ENCODE results near the gene XXYLT1.
"Not testable (repeated sequence)": the region's sequence is repeated elsewhere in the genome, so short reads cannot be mapped to it uniquely, and the experiment has no call there.

Gene XXYLT1

DNA sequence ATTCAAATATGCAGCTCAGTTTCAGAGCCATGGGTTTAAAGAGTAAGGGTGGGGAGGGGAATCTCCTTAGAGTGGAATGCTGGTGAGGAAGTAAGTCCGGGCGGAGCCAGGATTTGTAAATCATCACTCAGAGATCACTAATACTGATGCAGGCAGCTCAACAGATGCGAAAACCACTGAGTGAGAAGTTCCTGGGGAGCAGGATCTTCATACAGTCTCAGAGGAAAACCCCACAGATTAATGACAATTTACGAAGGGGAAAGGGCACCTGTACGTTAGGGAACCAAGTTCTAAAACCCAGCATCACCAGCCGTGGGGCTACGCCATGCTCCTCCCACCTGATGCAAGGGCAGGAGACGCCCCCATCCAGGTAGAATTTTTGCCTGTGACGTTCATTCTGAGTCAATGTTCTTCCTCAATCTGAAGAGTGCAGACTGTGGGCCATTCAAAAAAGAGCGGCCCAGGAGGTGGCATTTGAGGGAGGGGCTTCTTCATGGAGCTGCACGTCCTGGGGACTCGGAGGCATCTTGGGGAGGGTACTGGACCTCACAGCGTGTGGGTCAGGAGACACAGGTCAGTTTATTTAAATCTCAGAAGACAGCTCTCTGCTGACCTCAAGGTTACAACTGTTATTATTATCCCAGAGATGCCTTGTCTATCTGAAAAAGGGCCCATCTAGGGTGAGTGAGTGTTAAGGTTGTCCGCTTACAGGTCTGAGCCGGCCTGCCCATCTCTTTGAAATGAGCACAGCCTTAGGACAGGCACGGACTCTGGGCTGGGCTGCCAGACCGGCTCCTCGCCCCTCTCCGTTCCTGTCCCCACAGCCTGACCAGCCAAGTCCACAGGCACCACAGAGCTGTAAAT lies 228.0 kb downstream of the XXYLT1 start:
- no peak for DNase-seq (ENCODE audit: low read depth in 3 of 3)

DNA sequence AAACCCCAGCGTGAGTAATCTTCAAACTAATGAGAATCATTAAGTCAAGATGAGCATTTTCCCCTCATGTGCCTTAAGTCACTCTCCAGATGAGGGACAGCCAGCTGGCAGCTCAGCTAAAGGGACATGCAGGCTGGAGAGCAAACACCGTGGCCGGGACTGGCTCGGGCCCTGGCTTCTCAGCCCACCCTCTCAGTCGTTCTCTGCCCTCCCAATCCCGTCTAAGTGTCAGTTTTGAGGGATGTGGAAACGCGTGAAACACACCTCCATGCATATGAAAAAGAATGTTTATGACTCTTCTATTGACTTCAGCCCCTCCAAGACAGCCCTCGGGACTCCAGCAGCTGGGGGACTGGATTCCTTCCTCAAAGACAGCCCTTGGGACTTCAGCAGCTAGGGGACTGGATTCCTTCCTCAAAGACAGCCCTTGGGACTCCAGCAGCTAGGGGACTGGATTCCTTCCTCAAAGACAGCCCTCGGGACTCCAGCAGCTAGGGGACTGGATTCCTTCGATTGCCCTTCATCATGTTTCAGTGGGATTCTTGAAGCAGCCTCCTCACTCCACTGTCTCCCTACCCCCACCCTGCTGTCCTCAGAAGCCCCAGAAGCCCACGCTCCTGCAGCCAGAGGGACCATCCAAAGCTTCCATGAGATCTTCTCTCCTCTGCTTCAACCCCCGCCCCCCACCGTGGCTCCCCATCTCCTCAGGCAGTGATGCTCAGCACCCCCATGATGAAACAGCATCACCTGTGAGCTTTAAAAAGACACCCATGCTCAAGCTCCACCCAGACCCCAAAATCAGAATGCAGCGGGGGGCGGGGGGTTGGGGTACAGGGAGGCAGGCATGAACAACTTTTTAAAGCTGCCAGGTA lies 228.9 kb downstream of the XXYLT1 start:
- no peak for DNase-seq (ENCODE audit: low read depth in 3 of 3)

- no peak for DNase-seq (ENCODE audit: low read depth in 3 of 3)
Observed at GRCh38 chr3:195040773-195041520, 230.0 kb downstream of the XXYLT1 start.

DNA sequence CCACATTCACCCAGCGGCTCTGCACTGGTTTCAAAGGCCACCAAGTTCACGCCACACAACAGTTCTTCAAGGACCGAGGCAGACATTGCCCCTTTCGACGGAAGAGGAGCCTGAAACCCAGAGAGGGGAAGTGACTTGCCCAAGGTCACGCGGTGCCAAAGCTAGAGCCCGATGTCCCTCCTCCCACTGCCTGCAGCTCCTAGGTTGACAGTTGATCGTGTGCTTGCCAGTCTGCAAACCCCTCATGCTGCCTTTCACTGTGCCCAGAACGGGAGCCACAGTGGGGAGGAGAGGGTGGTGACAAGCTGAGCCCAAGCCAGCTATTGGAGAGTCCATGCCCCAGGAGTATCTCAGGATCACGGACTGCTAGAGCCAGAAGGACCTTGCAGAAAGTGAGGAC lies 230.9 kb downstream of the XXYLT1 start:
- no peak for DNase-seq (ENCODE audit: low read depth in 3 of 3)

DNA sequence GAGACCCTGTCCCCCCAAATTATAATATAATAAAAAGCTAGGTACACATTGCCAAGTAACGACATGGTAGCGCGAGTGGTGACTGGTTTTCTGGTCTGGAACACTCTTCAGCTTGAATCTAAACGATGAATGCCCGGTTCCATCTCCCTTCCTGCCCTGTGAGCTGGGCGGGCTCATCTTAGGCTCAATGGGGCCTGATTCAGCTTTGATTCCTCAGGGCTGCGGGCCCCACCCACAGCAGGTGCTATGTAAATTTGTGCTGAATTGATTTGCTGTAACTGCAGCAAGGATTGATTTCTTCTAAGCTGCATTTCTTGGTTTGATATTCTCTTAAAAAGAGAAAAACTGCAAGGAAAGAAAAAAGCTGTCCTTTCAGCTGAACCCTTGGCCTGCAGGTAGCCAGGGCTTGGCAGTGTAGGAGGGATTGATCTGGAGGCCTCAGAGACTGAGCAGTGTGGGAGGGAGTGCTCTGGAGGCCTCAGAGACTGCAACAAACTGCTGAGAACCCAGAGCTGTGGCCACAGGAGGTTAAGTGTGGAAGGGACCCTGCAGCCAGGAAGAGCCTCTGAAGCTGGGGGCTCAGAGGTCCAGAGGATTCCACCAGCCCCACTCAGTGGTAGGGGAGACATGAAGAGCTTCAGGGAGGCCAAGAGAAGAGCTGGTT lies 231.6 kb downstream of the XXYLT1 start:
- DNase-seq (ENCODE audit: low read depth in 3 of 3): no peak

- DNase-seq (ENCODE audit: low read depth in 3 of 3): no peak
Observed at GRCh38 chr3:195038161-195038560, 232.8 kb downstream of the XXYLT1 start.

DNA sequence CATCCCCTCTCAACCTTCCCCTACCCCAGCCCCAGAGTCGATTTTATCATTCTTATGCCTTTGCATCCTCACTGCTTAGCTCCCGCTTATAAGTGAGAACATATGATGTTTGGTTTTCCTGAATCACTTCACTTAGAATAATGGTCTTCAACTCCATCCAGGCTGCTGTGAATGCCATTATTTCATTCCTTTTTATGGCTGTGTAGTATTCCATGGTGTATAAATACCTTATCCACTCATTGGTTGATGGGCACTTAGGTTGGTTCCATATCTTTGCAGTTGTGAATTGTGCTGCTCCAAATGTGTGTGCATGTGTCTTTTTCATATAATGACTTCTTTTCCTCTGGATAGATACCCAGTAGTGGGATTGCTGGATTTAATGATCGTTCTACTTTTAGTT lies 233.4 kb downstream of the XXYLT1 start:
- DNase-seq (ENCODE audit: low read depth in 3 of 3): not testable (repeated sequence)

GRCh38 chr3:195036974-195037373 lies 234.0 kb downstream of the XXYLT1 start:
- no peak for DNase-seq (ENCODE audit: low read depth in 3 of 3)

- DNase-seq (ENCODE audit: low read depth in 3 of 3): no peak
Observed at GRCh38 chr3:195036574-195036973, 234.4 kb downstream of the XXYLT1 start.

GRCh38 chr3:195036203-195036505 lies 234.8 kb downstream of the XXYLT1 start:
- DNase-seq (ENCODE audit: low read depth in 3 of 3): no peak

DNA sequence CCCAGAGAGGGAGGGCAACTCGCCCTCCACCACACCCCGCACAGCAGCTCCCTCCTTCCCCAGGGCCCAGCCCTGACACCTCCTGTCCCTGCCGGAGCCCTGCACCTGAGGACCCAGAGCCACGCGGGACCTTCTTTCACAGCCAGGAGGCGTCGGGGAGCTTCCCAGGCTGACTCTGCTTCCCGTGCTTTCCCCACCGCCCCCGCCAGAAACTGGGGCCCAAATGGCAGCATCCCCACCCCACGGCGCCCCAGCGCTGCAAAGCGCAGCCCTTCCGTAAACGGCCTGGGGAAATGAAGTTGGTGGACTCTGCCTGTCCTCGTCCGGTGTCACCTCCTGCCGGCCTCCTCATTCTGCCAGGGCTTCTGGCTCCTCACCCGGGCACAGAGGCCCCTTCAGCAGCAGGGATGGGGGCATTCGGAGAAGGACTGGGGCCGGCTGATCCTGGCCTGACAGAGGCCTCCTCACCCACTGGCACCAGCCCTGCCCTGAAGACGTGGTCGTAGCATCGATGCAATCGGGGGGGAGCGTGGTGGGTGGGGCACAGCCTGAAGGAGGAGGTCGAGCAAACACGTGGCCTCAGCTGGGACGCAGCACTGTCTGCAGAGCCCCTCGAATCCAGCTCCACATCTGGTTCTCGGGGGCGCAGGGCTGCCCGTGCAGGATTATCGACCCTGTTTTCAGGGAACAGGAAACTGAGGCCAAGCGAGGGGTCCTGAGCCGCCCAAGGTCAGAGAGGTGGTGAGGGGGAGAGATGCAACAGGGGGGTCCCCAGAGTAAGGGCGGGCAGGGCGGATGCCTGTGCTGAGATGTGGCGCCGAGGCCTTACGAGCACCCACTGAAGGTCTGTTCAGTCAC lies 235.4 kb downstream of the XXYLT1 start:
- DNase-seq (ENCODE audit: low read depth in 3 of 3): no peak

GRCh38 chr3:195034541-195034940 lies 236.4 kb downstream of the XXYLT1 start:
- no peak for DNase-seq (ENCODE audit: low read depth in 3 of 3)

GRCh38 chr3:195034101-195034500 lies 236.9 kb downstream of the XXYLT1 start:
- no peak for DNase-seq (ENCODE audit: low read depth in 3 of 3)

- no peak for DNase-seq (ENCODE audit: low read depth in 3 of 3)
Observed at GRCh38 chr3:195033531-195034091, 237.3 kb downstream of the XXYLT1 start.

GRCh38 chr3:195032955-195033354 lies 238.0 kb downstream of the XXYLT1 start:
- DNase-seq (ENCODE audit: low read depth in 3 of 3): no peak

DNA sequence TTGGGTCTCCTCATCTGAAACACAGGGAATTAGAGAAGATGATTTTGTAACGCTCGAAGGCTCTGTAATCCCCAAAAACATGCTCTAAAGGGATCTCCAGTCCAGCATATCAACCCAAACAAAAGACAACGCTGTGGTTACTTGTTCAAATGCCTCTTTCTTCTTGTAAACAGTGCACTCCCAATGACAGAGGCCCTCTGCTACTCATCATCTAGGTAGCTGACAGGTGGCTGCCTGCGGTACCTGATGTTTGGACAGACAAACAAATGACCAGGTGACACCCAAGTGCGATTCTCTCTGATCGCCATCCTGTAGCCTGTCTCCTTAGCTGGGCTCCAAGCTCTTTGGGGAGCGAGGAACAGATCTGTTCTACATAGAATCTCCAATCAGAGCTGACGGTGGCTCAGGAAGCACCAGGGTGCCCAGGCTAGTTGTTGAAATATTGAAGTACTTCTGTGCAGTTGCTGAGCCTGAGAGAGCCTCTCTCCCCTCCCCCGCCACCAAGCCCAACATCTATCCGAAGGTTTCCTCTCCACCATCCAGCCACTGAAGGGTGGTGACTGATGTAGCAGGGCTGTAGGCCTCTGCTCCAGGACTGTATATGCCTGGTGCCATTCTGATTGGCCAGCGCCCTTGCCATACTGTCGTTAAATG lies 238.7 kb downstream of the XXYLT1 start:
- DNase-seq (ENCODE audit: low read depth in 3 of 3): no peak

GRCh38 chr3:195031574-195032003 lies 239.4 kb downstream of the XXYLT1 start:
- no peak for DNase-seq (ENCODE audit: low read depth in 3 of 3)

DNA sequence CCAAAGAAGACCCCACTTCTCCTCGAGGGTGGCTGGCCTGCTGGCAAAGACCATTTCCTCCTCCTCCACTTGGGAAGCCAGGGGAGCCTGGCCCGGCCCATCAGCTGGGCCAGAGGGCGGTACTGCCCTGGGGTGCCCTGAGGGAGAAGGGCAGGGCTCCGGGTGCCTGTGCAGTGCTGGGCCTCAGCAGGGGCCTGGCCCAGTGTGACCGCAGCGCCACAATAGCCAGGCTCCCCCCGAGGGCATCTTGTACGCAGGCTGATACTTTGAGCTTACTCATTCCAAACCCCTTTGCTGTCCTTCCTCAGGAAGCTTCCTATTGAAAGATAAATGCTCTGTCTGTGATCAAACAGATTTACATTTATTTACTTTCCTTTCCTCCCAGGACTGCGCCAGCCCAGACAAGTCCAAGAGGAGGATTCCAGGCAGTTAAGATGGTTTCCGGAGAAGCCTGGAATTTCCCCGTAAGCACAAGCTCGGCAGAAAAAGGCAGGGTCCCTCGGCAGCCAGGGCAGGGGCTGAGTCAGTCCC lies 240.1 kb downstream of the XXYLT1 start:
- DNase-seq (ENCODE audit: low read depth in 3 of 3): no peak

DNA sequence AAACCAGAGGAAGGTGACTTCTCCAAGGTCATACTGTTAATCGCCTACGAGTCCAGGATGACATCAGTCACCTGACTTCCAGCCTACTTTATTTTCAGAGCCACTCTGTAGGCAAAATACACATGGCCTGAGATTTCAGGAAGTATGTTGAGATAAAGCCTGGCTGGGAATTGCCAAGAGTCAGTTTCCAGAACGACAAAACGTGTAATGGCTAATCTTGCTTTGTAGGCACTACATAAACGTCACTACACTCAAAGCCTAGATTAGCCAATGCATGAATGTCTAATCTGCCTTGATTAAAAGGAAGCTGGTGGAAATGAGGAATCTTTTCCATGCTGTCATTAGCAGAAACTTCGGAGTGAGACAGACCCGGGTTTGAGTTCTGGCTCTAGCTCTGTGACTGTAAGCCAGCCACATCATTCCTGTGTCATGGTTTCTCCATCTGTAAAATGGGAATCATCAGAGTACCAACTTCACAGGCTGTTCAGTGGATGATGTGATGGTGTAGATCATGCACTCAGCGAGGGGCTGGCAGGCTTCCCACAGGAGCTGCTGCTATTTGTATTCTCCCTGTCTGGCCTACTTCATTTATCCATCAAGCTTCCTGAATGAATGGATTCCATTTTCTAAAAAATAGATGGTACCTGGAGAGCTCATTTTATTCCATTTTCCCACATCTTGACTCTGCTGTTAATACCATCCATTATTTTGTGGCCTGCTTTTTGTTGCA lies 241.9 kb downstream of the XXYLT1 start:
- no peak for DNase-seq (ENCODE audit: low read depth in 3 of 3)

Data from stimulated activated CD4-positive, alpha-beta T cell treated with anti-CD3 and anti-CD28 coated beads, TNF-alpha, amount 100 ng/mL, for 24 hours (primary cell).